Erythroblast (primary cell): ENCODE measurements around the gene MATK.

Experiments used
- DNase-seq, 2 experiments: peaks; one replicate each; lab custom pipeline; 2025; lab: John Stamatoyannopoulos, UW
- GATA1 ChIP-seq: IDR thresholded peaks from 2 replicates; pipeline ENCODE4 v1.6.1; 2011; ENCODE audit warnings: low read depth, mild to moderate bottlenecking, control low read depth, low read length, moderate library complexity
- POLR2A ChIP-seq: IDR thresholded peaks from 2 replicates; pipeline ENCODE4 v1.6.1; 2011; ENCODE audit warnings: mild to moderate bottlenecking, low read length

The MATK gene

GRCh38 chr19:3778104-3778867 is 7.9 kb downstream of the MATK start:
- no peak for DNase-seq
- no peak for TF ChIP-seq GATA1
- TF ChIP-seq POLR2A, result no peak

- TF ChIP-seq GATA1 (no peak), POLR2A (no peak)
- DNase-seq, result no peak
Measured at GRCh38 chr19:3776479-3777040, 9.6 kb downstream of the MATK start.

DNA sequence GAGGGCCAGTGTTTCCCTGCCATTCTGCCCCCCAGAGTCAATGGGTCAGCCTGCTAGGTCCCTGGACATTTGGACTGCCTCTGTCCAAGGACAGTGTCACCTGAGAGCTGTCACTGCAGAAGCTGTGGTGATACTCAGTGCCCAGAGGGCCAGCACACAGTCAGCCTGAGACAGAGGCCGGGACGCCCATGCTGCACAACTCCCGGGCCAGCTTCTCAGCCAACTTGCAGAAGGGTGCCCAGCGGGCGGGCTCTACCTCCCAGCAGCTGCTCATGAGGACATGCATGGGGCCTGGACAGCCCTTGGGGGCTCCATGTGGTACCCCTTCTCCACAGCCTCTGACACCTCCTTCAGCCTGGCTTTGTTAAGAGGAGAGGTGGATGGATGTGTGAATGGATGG is 10.3 kb downstream of the MATK start:
- TF ChIP-seq POLR2A (no peak), GATA1 (no peak)
- no peak for DNase-seq

DNA sequence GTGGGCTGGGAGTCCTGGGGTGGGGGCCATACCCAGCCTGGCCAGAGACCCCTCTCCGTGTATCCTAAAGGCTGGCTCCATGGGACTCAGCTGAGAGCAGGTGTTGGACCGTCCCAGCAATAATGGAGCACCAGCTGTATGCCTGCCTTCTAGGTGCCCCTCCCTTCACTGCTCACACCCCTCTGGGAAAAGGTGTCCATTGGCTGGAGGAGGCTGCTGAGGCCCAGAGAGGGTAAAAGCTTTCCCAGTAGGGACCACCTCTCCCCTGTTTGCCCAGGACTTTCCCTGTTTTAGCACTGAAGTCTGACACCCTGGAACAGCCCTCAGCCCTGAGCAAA is 10.8 kb downstream of the MATK start:
- TF ChIP-seq GATA1 (no peak), POLR2A (no peak)
- DNase-seq, result no peak

- DNase-seq, result no peak
- TF ChIP-seq POLR2A, result no peak
- TF ChIP-seq GATA1, result no peak
Measured at GRCh38 chr19:3774621-3775373, 11.4 kb downstream of the MATK start.

- TF ChIP-seq POLR2A, result no peak
- no peak for TF ChIP-seq GATA1
- DNase-seq, result no peak
Measured at GRCh38 chr19:3773814-3774515, 12.2 kb downstream of the MATK start.

GRCh38 chr19:3771906-3772455 is 14.2 kb downstream of the MATK start, which contains the start of gene RAX2:
TSS of gene RAX2 (minus strand) at chr19:3772228. CDS start at chr19:3771742, 486 bp downstream.
- TF ChIP-seq POLR2A (no peak), GATA1 (no peak)
- no peak for DNase-seq

DNA sequence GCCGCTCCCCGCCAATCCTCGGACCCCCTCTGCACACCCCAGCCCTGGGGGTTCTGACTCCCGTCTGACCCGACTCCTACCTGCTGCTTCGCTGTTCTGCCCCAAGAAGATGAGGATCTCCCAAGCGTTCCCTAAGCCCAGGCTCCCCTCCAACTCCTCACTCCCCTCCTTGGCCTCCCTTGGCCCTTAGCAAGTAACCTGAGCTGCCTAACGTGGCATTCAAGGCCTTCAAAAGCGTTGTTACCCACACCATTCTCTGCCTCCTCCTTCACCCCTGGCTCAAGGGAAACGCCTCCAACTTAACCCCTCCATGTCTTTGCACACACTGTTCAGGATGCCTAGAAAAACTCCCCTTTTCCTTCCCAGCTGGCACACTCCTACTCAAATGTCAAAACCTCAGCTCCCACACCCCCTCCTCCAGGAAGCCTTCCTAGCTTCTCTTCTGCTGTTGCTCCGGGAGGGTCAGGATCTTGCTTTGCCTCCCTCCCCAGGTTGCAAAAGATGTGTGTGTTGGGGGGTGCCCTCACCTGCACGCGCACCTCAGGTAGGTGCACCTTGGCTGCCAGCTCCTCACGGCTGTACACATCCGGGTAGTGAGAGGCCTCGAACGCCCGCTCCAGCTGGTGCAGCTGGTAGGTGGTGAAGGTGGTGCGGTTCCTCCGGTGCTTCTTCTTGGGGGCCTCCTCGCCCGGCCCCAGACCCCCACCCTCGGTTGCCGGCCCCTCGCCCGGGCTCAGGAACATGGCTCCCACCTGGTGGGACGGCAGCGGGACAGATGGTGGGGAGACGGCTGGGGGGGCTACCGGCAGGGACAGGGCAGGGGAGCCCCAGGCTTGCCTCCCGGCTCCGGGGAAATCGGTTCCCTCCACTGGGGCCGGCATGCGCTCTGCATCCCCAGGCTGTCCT is 14.9 kb downstream of the MATK start:
- no peak for DNase-seq
- TF ChIP-seq GATA1 (no peak), POLR2A (no peak)

DNA sequence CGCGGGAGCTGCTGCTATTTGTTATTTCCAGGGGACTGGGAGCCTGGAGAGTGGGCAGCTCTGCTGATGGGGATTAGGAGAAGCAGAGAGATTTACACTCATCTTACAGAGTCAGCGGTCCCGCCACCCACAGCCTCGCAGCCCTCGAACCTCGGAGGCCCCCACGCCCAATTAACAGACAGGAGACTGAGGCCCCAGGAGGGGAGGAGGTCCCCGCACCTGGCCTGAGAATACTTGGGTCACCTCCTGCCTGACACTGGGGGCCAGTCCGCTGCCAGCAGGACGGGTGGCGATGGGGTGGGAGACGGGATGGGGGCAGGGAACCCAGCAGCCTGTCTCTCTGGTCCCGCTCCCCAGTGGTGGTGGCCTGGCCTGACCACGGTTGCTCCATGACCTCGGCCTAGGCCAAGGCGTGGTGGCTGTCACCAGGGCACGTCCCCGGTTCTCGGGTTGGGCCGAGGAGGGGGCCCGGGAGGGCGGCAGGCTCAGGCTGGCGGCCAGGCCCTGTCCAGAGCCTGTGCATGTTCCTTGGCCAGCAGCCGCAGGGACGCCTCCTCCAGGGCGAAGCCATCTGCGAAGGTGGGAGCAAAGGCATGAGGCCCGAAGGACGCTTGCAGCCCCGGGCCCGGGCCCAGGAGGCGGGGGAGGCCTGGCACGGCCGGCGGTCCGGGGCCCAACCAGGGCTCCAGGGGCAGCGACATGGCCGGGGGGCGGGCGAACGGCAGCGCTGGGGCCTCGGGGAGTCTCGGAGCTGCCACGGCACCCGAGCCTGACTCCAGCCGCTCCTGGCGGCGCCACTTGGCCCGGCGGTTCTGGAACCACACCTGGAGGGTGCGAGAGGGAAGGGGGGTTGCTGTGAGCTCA is 15.8 kb downstream of the MATK start:
- no peak for DNase-seq
- TF ChIP-seq GATA1 (no peak), POLR2A (no peak)

DNA sequence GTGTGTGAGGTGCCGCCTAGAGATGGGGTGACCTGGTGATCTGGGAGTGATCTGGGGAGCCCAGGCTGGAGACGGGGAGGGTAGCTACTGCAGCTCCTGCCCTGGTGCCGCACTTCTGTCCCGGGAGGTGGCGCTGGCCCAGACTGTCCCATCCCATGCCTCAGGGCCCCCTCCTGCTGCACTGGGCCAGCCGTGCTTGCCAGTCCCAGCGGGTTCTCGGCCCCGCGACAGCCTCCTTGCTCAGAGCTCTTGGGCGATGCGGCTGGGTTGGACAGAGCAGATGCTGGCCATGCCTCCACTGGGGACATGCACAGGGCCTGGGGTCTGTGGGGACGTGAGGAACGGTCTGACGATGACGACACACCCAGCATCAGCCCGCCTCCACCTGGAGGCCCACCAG is 16.7 kb downstream of the MATK start:
- no peak for DNase-seq
- TF ChIP-seq GATA1 (no peak), POLR2A (no peak)

- TF ChIP-seq GATA1 (no peak), POLR2A (no peak)
- no peak for DNase-seq
Measured at GRCh38 chr19:3768748-3769099, 17.5 kb downstream of the MATK start.
